A673 (cell line): Measurements from ENCODE around the gene L3MBTL3.

ENCODE experiments used
- EZH2 ChIP-seq: fragments of 200-600 bp; sonication (generic); IDR thresholded peaks from 2 replicates; pipeline ENCODE4 v1.6.1; 2017; ENCODE audit warnings: borderline replicate concordance, low read depth, mild to moderate bottlenecking, mixed read lengths, antibody characterized with exemption, low read length; ENCODE audit not compliant: poor library complexity, severe bottlenecking
- TF ChIP-seq, protein P1 (sequence below): fragments of 300-800, 200-600 bp; sonication (generic); conservative IDR thresholded peaks from 2 replicates; pipeline ENCODE4 v1.5.1; 2017; ENCODE audit warnings: low read depth, mild to moderate bottlenecking, antibody characterized with exemption, low read length, moderate library complexity, mixed read lengths

GRCh38 chr6:130008236-130008873 lies 10.0 kb upstream of the L3MBTL3 start:
- TF ChIP-seq, protein P1, sequence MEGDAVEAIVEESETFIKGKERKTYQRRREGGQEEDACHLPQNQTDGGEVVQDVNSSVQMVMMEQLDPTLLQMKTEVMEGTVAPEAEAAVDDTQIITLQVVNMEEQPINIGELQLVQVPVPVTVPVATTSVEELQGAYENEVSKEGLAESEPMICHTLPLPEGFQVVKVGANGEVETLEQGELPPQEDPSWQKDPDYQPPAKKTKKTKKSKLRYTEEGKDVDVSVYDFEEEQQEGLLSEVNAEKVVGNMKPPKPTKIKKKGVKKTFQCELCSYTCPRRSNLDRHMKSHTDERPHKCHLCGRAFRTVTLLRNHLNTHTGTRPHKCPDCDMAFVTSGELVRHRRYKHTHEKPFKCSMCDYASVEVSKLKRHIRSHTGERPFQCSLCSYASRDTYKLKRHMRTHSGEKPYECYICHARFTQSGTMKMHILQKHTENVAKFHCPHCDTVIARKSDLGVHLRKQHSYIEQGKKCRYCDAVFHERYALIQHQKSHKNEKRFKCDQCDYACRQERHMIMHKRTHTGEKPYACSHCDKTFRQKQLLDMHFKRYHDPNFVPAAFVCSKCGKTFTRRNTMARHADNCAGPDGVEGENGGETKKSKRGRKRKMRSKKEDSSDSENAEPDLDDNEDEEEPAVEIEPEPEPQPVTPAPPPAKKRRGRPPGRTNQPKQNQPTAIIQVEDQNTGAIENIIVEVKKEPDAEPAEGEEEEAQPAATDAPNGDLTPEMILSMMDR = no peak
- no peak for TF ChIP-seq EZH2
